Measurements from ENCODE around the gene DHRS3.

Gene DHRS3

DNA sequence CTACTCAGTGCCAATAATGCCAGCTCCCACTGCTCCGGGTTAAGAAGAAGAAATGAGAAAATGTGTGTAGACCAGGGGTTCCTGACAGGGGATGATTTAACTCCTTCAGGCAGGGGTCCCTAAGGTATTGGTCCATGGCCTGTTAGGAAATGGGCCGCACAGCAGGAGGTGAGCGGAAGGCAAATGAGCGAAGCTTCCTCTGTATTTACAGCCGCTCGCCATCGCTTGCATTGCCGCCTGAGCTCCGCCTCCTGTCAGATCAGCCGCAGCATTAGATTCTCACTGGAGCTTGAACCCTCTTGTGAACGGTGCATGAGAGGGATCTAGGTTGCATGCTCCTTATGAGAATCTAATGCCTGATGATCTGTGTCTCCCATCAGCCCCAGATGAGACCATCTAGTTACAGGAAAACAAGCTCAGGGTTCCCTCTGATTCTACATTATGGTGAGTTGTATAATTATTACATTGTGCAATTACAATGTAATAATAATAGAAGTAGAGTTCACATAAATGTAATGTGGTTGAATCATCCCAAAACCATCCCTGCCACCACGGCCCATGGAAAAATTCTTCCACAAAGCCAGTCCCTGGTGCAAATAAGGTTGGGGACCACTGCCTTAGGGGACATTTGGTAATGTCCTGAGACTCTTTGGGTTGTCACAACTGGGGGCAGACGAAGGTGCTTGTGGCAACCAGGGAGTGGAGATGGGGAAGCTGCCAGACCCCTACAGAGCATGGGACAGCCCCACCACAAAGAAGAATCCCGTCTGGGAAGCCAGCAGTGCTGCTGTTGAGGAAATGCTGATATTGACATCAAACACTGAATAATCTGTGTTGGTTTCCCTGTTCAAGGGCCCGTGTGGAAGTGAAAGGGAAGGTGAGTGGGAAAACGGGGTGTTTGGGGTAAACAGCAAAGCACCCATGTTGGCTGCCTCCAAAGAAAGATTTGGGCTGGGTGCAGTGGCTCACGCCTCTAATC is 60.8 kb downstream of the DHRS3 start:
- H3K9me3 ChIP-seq (ENCODE audit: control insufficient read depth, insufficient read depth, low read length), result peaks cover 8% of the 10 kb centered on the region; the same call in 1 of the 2 replicates
- no peak overlapping the region for H3K27ac ChIP-seq (ENCODE audit: low read depth, low read length)
- H3K4me3 ChIP-seq (ENCODE audit: low read depth, low read length), result no peak overlapping the region
- no peaks in the 10 kb centered on the region for H3K27me3 ChIP-seq (ENCODE audit: control insufficient read depth, insufficient read depth, low read length)
- H3K4me1 ChIP-seq (ENCODE audit: control insufficient read depth, insufficient read depth, low read length), result no peaks in the 10 kb centered on the region; the same call in 1 of the 2 replicates
- H3K36me3 ChIP-seq (ENCODE audit: control insufficient read depth, insufficient read depth, low read length), result no peaks in the 10 kb centered on the region
- no peak overlapping the region for H3K9ac ChIP-seq (ENCODE audit: low read depth, low read length)

DNA sequence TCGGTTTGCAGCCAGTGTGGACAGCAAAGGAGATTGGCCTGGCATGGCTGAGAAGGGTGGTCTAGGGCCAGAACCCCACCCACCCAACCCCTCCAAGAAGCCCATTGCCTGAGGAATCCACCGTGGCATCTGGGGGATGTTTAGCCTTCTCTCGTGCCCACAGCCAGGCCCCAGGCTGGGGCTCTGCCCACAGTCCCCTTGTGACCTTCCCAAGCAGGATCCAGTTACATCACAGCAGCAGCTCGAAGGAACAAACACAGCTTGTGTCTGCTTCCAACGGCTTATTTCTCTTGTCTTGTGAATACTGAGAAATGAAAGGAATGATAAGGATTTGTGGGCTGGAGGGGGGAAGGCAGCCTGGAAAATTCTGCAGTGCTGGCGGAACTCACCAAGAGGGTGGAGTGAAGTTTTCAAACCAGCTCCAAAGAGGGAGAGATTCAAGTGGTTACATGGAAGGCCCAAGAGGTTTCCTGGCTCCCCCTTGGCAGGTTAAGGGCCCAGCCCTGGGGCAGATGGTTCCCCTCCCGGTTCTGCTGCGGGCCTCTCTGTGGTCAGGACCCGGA is 61.6 kb downstream of the DHRS3 start:
- no peaks in the 10 kb centered on the region for H3K36me3 ChIP-seq (ENCODE audit: control insufficient read depth, insufficient read depth, low read length)
- no peak overlapping the region for H3K9ac ChIP-seq (ENCODE audit: low read depth, low read length)
- H3K9me3 ChIP-seq (ENCODE audit: control insufficient read depth, insufficient read depth, low read length), result peaks cover 8% of the 10 kb centered on the region; the same call in 1 of the 2 replicates
- H3K4me1 ChIP-seq (ENCODE audit: control insufficient read depth, insufficient read depth, low read length), result no peaks in the 10 kb centered on the region; the same call in 1 of the 2 replicates
- no peak overlapping the region for H3K27ac ChIP-seq (ENCODE audit: low read depth, low read length)
- H3K4me3 ChIP-seq (ENCODE audit: low read depth, low read length), result no peak overlapping the region
- H3K27me3 ChIP-seq (ENCODE audit: control insufficient read depth, insufficient read depth, low read length), result no peaks in the 10 kb centered on the region

DNA sequence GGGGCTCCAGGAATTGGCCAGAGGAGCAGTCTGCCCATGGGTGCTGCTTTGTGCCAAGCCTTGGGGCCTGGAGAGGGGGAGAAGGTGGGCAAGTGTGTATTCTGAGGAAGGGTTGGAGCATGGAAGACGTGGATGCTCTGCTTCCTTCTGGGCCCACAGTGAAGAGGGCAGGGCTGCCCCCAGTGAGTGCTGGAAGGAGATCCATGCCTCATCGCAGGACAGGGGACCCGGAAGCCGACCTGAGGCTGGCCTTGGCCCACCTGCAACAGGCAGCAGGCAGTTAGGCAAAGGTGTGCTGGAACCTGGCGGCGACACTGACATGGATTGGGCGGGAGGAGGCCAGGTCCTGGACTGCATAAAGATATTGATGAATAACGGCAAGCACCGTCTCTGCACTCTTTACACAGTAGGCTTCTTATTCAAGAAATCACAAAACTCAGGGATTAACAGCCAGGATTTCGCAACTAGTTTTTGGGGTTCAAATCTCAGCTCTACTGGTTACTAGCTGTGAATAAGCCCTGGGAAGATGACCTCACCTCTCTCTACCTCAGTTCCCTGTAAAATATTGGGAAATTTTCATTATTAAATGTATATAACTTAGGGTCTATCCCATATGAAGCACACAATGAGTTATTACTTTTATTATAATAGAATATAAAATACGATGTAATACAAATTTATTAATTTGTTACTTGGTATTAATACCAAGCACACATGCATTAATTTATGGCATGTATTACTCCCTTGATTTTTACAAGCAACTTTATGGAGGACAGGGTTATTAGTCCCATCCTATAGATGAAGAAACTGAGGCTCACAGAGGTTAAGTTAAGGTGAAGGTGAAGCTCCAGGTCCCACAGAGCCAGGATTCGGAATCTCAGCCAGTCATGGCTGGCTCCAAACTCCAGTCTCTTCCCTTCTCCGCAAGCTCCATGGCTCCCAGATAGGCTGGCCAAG is 62.3 kb downstream of the DHRS3 start:
- Histone ChIP-seq H3K4me3 (ENCODE audit: low read depth, low read length) (no peak overlapping the region), H3K27ac (ENCODE audit: low read depth, low read length) (no peak overlapping the region), H3K27me3 (ENCODE audit: control insufficient read depth, insufficient read depth, low read length) (no peaks in the 10 kb centered on the region), H3K9me3 (ENCODE audit: control insufficient read depth, insufficient read depth, low read length) (peaks cover 8% of the 10 kb centered on the region; the same call in 1 of the 2 replicates), H3K36me3 (ENCODE audit: control insufficient read depth, insufficient read depth, low read length) (no peaks in the 10 kb centered on the region), H3K4me1 (ENCODE audit: control insufficient read depth, insufficient read depth, low read length) (no peaks in the 10 kb centered on the region; the same call in 1 of the 2 replicates), H3K9ac (ENCODE audit: low read depth, low read length) (no peak overlapping the region)

DNA sequence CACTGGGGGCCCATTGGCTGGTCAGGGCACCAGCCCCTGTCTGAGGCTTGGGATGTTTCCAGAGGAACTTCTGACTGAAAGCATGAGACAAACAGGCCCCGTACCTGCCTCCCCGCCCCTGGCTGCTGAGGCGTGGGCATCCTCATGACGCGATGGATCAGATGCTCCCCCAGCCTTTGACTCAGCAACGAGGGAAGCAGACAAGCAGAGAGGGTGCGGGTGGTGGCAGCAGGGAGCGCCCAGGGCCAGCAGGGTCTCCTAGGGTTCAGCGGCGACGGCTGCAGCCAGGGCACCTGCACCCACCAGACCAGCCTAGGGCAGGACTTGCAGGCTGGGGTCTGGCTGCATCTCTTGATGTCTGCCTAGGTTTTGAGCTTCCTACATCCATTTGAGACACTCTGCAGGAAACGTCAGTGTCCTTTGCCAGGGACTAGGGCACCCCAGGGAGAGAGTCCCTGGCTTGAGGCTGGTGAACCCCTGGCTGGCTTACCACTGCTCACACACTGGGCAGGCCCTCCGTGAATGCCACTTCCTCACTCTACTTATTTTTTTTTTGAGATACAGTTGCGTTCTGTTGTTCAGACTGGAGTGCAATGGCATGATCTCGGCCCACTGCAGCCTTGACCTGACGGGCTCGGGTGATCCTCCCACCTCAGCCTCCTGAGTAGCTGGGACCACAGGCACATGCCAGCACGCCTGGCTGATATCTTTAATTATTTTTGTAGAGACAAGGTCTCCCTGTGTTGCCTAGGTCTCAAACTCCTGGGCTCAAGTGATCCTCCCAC is 63.3 kb downstream of the DHRS3 start:
- peaks cover 8% of the 10 kb centered on the region; the same call in 1 of the 2 replicates for H3K9me3 ChIP-seq (ENCODE audit: control insufficient read depth, insufficient read depth, low read length)
- no peaks in the 10 kb centered on the region for H3K27me3 ChIP-seq (ENCODE audit: control insufficient read depth, insufficient read depth, low read length)
- no peak overlapping the region for H3K27ac ChIP-seq (ENCODE audit: low read depth, low read length)
- no peaks in the 10 kb centered on the region for H3K36me3 ChIP-seq (ENCODE audit: control insufficient read depth, insufficient read depth, low read length)
- no peak overlapping the region for H3K9ac ChIP-seq (ENCODE audit: low read depth, low read length)
- no peaks in the 10 kb centered on the region; the same call in 1 of the 2 replicates for H3K4me1 ChIP-seq (ENCODE audit: control insufficient read depth, insufficient read depth, low read length)
- no peak overlapping the region for H3K4me3 ChIP-seq (ENCODE audit: low read depth, low read length)

DNA sequence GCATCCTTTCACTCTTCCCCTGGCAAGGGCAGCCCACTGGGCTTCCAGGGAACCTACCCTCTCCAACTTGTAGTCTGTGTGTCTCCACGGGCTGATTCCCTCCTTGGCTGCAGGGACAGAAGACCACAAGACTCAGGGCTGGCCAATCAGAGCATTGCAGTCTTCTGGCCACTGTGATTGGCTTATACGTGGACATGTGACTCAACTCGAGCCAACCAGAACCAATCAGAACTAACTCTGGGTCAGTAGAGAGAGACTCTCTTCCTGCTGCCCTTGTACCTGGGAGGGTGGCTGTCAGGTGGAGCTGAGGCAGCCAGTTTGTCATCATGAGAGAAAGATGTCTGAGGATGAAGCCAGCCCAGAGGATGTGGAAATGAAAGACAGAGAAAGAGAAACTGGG is 64.0 kb downstream of the DHRS3 start:
- H3K27ac ChIP-seq (ENCODE audit: low read depth, low read length), result no peak overlapping the region
- H3K4me3 ChIP-seq (ENCODE audit: low read depth, low read length), result no peak overlapping the region
- no peaks in the 10 kb centered on the region for H3K27me3 ChIP-seq (ENCODE audit: control insufficient read depth, insufficient read depth, low read length)
- peaks cover 8% of the 10 kb centered on the region; the same call in 1 of the 2 replicates for H3K9me3 ChIP-seq (ENCODE audit: control insufficient read depth, insufficient read depth, low read length)
- H3K36me3 ChIP-seq (ENCODE audit: control insufficient read depth, insufficient read depth, low read length), result no peaks in the 10 kb centered on the region
- no peak overlapping the region for H3K9ac ChIP-seq (ENCODE audit: low read depth, low read length)
- H3K4me1 ChIP-seq (ENCODE audit: control insufficient read depth, insufficient read depth, low read length), result no peaks in the 10 kb centered on the region; the same call in 1 of the 2 replicates

DNA sequence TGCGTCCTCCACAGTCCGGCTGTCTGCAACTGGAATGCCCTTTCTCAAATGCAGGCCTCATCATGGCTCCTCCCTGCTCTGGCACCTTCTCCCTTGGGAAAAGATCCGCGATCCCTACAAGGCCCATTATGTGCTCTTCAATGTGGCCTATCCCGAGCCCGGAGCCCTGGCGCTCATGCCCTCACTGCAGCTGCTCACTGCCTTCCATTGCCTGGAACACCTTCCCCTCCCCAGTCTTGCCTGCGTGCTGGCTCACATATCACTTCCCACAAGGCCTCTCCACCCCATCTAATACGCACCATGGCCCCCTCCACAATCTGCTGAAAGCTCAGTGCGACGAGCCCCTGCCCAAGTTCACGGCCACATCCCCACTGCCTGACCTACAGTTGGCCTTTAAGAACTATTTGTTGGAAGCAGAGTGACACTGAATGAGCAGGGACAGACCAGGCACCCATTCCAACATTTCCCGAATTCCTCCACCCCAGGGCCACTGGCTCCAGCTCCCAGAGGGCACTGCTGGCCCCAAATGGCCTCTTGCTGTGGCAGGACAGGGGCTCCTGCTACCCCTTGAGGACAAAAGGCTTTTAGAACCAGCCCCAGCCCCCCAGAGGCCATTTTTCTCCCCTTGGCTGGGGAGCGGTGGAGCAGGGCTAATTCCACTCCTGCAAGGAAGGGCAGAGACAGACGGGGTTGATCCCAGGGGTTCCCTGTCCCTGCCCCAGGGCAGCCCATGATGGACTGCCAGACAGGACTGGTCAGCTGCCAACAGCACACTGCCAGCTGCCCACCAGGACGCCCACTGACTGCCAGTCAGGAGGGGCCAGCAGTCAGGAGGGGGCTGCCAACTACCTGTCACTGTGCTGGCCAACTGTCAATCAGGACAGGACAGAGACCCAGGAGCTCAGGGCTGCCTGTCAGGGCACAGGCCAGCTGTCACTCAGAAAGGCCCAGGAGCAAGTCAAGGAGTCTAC is 64.8 kb downstream of the DHRS3 start:
- no peaks in the 10 kb centered on the region for H3K27me3 ChIP-seq (ENCODE audit: control insufficient read depth, insufficient read depth, low read length)
- no peak overlapping the region for H3K9ac ChIP-seq (ENCODE audit: low read depth, low read length)
- H3K4me1 ChIP-seq (ENCODE audit: control insufficient read depth, insufficient read depth, low read length), result no peaks in the 10 kb centered on the region; the same call in 1 of the 2 replicates
- H3K27ac ChIP-seq (ENCODE audit: low read depth, low read length), result no peak overlapping the region
- H3K9me3 ChIP-seq (ENCODE audit: control insufficient read depth, insufficient read depth, low read length), result peaks cover 8% of the 10 kb centered on the region; the same call in 1 of the 2 replicates
- H3K4me3 ChIP-seq (ENCODE audit: low read depth, low read length), result no peak overlapping the region
- no peaks in the 10 kb centered on the region for H3K36me3 ChIP-seq (ENCODE audit: control insufficient read depth, insufficient read depth, low read length)

DNA sequence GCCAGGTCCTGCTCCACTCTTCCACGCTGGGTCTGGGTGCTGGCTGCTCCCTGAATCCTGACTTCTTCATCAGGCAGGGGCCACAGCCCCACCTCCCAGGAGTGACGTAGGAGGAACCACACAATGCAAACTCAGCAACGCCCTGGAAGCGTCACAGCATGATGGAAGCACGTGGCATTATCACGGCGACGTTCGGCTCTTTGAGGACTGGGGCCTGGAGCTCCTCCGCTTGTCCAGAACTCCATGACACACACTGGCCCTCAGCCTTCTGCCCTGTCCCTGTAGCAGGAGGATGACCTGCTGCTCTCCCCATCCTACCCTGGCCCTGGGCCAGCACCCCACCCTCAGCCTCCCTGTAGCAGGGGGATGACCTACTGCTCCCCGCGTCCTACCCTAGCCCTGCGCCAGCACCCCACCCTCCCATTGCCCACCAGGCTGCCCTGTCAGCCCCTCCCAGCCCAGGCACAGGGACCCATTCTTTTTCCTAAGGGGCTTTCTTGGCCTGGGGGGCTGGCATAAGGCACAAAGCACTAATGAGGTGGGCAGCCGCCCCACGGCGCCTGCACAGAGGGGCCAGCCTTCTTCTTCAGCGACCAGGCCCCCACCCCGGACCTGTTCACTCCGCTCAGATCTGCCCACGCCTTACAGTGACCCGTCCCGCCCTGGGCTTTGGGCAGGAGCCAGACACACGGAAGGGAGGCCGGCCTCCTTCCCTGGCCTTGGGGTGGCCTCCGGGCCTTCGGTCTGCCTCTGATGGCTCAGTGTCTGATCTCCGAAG is 65.7 kb downstream of the DHRS3 start:
- Histone ChIP-seq H3K27ac (ENCODE audit: low read depth, low read length) (no peak overlapping the region), H3K36me3 (ENCODE audit: control insufficient read depth, insufficient read depth, low read length) (no peaks in the 10 kb centered on the region), H3K4me1 (ENCODE audit: control insufficient read depth, insufficient read depth, low read length) (no peaks in the 10 kb centered on the region; the same call in 1 of the 2 replicates), H3K27me3 (ENCODE audit: control insufficient read depth, insufficient read depth, low read length) (no peaks in the 10 kb centered on the region), H3K9me3 (ENCODE audit: control insufficient read depth, insufficient read depth, low read length) (peaks cover 4% of the 10 kb centered on the region; the same call in 1 of the 2 replicates), H3K9ac (ENCODE audit: low read depth, low read length) (no peak overlapping the region), H3K4me3 (ENCODE audit: low read depth, low read length) (no peak overlapping the region)

DNA sequence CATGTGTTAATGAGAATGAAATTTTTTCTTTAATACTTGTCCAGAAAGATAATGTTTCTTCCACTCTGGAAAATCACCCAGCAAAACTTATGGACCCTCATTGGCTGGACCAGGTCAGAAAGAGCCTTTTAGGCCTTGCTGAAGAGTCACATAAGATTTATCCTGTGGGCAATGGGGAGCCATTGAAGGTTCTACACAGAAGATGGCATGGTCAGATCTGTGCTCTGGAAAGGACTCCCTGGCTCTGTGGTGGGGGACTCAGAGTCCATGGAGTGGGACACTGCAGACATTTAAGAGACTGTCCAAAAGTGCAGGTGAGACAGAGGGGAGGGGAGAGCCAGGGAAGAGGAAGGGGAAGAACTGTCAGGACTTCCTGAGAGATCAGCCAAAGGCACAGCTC is 66.4 kb downstream of the DHRS3 start:
- Histone ChIP-seq H3K9ac (ENCODE audit: low read depth, low read length) (no peak overlapping the region), H3K27ac (ENCODE audit: low read depth, low read length) (no peak overlapping the region), H3K36me3 (ENCODE audit: control insufficient read depth, insufficient read depth, low read length) (no peaks in the 10 kb centered on the region), H3K4me1 (ENCODE audit: control insufficient read depth, insufficient read depth, low read length) (no peaks in the 10 kb centered on the region; the same call in 1 of the 2 replicates), H3K4me3 (ENCODE audit: low read depth, low read length) (no peak overlapping the region), H3K27me3 (ENCODE audit: control insufficient read depth, insufficient read depth, low read length) (no peaks in the 10 kb centered on the region), H3K9me3 (ENCODE audit: control insufficient read depth, insufficient read depth, low read length) (no peaks in the 10 kb centered on the region)
